Esophagus muscularis mucosa (tissue), 4 donors: ENCODE measurements around the gene MFSD12. TPM values are rescaled to one million over a fixed set of nuclear protein-coding genes. Genes with fewer than 3 reads are reported as not detected.

Experiments
- DNase-seq: peaks from one replicate; pipeline ENCODE4 v3.0.0-alpha.2; 2017; ENCODE audit errors: extremely low spot score
- H3K27ac ChIP-seq, 4 donors: fragments of 200-600 bp; sonication (generic); replicated peaks in 1 of 4; 1 replicate in 3 of 4; 2 replicates in 1 of 4; pipeline ENCODE4 v1.5.1; 2016 to 2019; ENCODE audit warnings: mild to moderate bottlenecking in 1 of 4
- H3K27me3 ChIP-seq, 4 donors: fragments of 200-600 bp; sonication (generic); one replicate each; pipeline versions ENCODE4 v1.5.1 to v1.6.0; 2016 to 2019
- H3K36me3 ChIP-seq, 4 donors: fragments of 200-600 bp; sonication (generic); one replicate each; pipeline ENCODE4 v1.5.1; 2016 to 2019
- H3K4me1 ChIP-seq, 4 donors: fragments of 200-600 bp; sonication (generic); one replicate each; pipeline ENCODE4 v1.5.1; 2016 to 2019
- H3K4me3 ChIP-seq, 4 donors: fragments of 200-600 bp; sonication (generic); 1 replicate in 2 of 4; 2 replicates in 2 of 4; pipeline ENCODE4 v1.5.1; 2016 to 2019; ENCODE audit warnings: mild to moderate bottlenecking in 4 of 4, moderate library complexity in 1 of 4
- H3K9me3 ChIP-seq, 4 donors: fragments of 200-600 bp; sonication (generic); 1 replicate in 3 of 4; 2 replicates in 1 of 4; pipeline ENCODE4 v1.5.1; 2016 to 2019
- EP300 ChIP-seq: sonication (generic); formaldehyde crosslinking; IDR thresholded peaks from one replicate; pipeline ENCODE4 v1.6.1; 2017; ENCODE audit warnings: antibody characterized with exemption
- POLR2A ChIP-seq: fragments of 450-650 bp; IDR thresholded peaks from one replicate; pipeline ENCODE4 v1.6.1; 2017; ENCODE audit warnings: antibody characterized with exemption, moderate library complexity, mild to moderate bottlenecking, low read depth
- POLR2AphosphoS5 ChIP-seq, 2 donors: sonication (generic); formaldehyde crosslinking; IDR thresholded peaks; one replicate each; pipeline ENCODE4 v1.6.1; 2017; ENCODE audit warnings: antibody characterized with exemption in 2 of 2
- WGBS: methylation state at CpG from one replicate; pipeline ENCODE4 v1.1.5; 2018; 5-methylcytosine and 5-hydroxymethylcytosine counted together
- intact Hi-C: fragments of 100-400 bp; cut with DNase I; formaldehyde crosslinking; loops from one replicate; pipeline ENCODE4 v1.15.1; 2023
- total RNA-seq, 4 donors: library from RNA; depleted of rRNA; stranded (reverse); fragments of >200 nt; gene quantifications; one replicate each; pipeline versions ENCODE4 v1.1.0 to v1.2.1, GENCODE V29; 2016
- TF ChIP-seq, protein P1 (sequence below), 3 experiments: fragments of 200-600 bp in 2 of 3; fragments of 450-650 bp in 1 of 3; sonication (generic) in 2 of 3; IDR thresholded peaks; one replicate each; pipeline ENCODE4 v1.5.1; 2017 to 2019; ENCODE audit warnings: antibody characterized with exemption in 3 of 3, mild to moderate bottlenecking in 2 of 3, moderate library complexity in 1 of 3

The MFSD12 gene
- total RNA-seq, 4 donors from 2014 or later = 28.2 to 87.0 (median 62.4) TPM

DNA sequence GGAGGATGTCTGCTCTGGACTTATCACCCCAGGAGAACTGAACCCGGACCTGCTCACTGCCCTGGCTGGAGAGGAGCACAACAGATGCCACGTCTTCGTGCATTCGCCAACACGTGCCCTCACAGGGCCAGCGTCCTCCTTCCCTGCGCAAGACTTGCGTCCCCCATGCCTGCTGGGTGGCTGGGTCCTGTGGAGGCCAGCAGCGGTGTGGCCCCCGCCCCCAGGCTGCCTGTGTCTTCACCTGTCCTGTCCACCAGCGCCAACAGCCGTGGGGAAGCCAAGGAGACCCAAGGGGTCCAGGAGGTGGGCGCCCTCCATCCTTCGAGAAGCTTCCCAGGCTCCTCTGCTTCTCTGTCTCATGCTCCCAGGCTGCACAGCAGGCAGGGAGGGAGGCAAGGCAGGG, 21.8 kb downstream of the MFSD12 start:
- Histone ChIP-seq H3K4me1 (peaks cover 0 to 29% (median 23%) of the 10 kb centered on the region in 4 donors), H3K27ac (peak overlapping the region in 1 of 4 donors; percentile 58), H3K27me3 (no peaks in the 10 kb centered on the region), H3K4me3 (no peak overlapping the region), H3K36me3 (peaks cover 41 to 77% (median 65%) of the 10 kb centered on the region in 4 donors), H3K9me3 (no peaks in the 10 kb centered on the region)
- 91% methylated on average over 11 of the region's 14 CpGs for WGBS
- DNase-seq = no peak
- intact Hi-C loops = no loop called here
- TF ChIP-seq, protein P1, sequence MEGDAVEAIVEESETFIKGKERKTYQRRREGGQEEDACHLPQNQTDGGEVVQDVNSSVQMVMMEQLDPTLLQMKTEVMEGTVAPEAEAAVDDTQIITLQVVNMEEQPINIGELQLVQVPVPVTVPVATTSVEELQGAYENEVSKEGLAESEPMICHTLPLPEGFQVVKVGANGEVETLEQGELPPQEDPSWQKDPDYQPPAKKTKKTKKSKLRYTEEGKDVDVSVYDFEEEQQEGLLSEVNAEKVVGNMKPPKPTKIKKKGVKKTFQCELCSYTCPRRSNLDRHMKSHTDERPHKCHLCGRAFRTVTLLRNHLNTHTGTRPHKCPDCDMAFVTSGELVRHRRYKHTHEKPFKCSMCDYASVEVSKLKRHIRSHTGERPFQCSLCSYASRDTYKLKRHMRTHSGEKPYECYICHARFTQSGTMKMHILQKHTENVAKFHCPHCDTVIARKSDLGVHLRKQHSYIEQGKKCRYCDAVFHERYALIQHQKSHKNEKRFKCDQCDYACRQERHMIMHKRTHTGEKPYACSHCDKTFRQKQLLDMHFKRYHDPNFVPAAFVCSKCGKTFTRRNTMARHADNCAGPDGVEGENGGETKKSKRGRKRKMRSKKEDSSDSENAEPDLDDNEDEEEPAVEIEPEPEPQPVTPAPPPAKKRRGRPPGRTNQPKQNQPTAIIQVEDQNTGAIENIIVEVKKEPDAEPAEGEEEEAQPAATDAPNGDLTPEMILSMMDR (IDR thresholded peaks at IDR 0.05) = no peak
- no peak for TF ChIP-seq POLR2A
- TF ChIP-seq POLR2AphosphoS5 (IDR thresholded peaks at IDR 0.05) = no peak
- TF ChIP-seq EP300 = no peak

DNA sequence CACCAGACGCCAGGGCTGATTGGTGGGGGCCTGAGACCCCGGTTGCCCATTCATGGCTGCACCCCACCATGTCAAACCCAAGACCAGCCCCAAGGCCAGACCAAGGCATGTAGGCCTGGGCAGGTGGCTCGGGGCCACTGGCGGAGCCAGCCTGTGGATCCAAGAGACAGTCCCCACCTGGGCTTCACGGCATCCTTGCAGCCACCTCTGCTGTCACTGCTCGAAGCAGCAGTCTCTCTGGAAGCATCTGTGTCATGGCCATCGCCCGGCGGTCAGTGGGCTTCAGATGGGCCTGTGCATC, 22.2 kb downstream of the MFSD12 start:
- no peaks in the 10 kb centered on the region for H3K9me3 ChIP-seq
- TF ChIP-seq, protein P1 (IDR thresholded peaks at IDR 0.05) = no peak
- TF ChIP-seq EP300 (no peak), POLR2AphosphoS5 (IDR thresholded peaks at IDR 0.05) (no peak), POLR2A (no peak)
- H3K27ac ChIP-seq = no peak overlapping the region
- no peak overlapping the region for H3K4me3 ChIP-seq
- intact Hi-C loops = no loop called here
- H3K36me3 ChIP-seq = peaks cover 41 to 81% (median 68%) of the 10 kb centered on the region in 4 donors
- no peaks in the 10 kb centered on the region for H3K27me3 ChIP-seq
- WGBS = no CpG with 5 or more reads among the region's 9 CpGs
- H3K4me1 ChIP-seq = peaks cover 0 to 29% (median 23%) of the 10 kb centered on the region in 4 donors
- no peak for DNase-seq

DNA sequence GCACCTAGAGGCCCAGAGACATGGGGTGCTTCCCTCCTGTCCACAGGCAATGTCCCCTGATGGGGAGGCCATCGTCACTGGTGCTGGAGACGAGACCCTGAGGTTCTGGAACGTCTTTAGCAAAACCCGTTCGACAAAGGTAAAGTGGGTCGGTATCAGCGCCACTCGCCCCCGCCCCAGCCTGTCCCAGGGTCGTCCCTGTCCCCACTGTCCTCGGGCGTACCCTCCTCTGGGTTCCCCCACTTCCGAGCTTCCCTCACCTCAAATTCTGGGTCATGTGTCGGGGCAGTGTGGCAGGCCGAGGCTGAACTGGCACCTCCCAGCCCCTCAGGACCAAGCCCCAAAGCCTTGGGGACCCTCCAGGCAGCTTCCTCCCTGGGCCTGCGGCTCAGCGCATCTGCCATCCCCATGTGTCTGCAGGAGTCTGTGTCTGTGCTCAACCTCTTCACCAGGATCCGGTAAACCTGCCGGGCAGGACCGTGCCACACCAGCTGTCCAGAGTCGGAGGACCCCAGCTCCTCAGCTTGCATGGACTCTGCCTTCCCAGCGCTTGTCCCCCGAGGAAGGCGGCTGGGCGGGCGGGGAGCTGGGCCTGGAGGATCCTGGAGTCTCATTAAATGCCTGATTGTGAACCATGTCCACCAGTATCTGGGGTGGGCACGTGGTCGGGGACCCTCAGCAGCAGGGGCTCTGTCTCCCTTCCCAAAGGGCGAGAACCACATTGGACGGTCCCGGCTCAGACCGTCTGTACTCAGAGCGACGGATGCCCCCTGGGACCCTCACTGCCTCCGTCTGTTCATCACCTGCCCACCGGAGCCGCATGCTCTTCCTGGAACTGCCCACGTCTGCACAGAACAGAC, 22.8 kb downstream of the MFSD12 start:
- no peak for DNase-seq
- peaks cover 41 to 82% (median 68%) of the 10 kb centered on the region in 4 donors for H3K36me3 ChIP-seq

DNA sequence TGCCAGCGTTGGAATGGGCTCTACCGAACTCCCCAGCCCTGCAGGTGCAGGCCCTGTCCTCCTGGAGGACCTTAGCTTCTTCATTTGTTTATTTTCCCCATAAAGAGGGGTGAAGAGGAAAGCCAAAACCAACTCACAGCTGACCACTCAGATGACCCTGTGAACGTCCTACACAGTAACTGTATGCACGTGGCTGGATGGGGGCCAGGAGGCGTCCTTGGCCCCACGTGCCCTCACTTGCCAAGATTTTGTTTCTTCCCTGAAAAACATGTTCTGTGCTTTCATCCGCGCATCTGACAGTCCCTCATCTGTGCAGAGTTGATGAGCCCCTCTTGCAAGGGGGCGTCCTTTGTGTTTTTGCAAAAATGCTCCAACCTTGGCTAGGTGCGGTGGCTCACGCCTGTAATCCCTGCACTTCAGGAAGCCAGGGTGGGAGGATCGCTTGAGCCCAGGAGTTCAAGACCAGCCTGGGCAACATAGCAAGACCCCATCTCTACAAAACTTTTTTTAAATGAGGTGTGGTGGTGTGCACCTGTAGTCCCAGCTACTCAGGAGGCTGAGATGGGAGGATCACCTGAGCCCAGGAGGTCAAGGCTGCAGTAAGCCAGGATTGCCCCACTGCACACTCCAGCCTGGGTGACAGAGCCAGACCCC, 23.7 kb downstream of the MFSD12 start:
- peaks cover 41 to 77% (median 66%) of the 10 kb centered on the region in 4 donors for H3K36me3 ChIP-seq
- H3K9me3 ChIP-seq = no peaks in the 10 kb centered on the region
- WGBS = 84% methylated on average over 10 of the region's 12 CpGs
- intact Hi-C loops = no loop called here
- peaks cover 0 to 22% (median 19%) of the 10 kb centered on the region in 4 donors for H3K4me1 ChIP-seq
- no peak overlapping the region for H3K4me3 ChIP-seq
- no peaks in the 10 kb centered on the region for H3K27me3 ChIP-seq
- TF ChIP-seq, protein P1 (IDR thresholded peaks at IDR 0.05) = no peak
- TF ChIP-seq POLR2AphosphoS5 (IDR thresholded peaks at IDR 0.05) = no peak
- TF ChIP-seq EP300 = no peak
- no peak for TF ChIP-seq POLR2A
- DNase-seq = no peak
- no peak overlapping the region for H3K27ac ChIP-seq

More for the DNA sequence above, 22.8 kb downstream of the MFSD12 start:
- TF ChIP-seq, protein P1 (IDR thresholded peaks at IDR 0.05) = no peak
- TF ChIP-seq POLR2AphosphoS5 (IDR thresholded peaks at IDR 0.05) = no peak
- TF ChIP-seq EP300 = no peak
- no peak for TF ChIP-seq POLR2A
- H3K4me3 ChIP-seq = no peak overlapping the region
- H3K27me3 ChIP-seq = no peaks in the 10 kb centered on the region
- intact Hi-C loops = no loop called here
- H3K27ac ChIP-seq = no peak overlapping the region
- 83% methylated on average over 18 of the region's 38 CpGs for WGBS
- H3K9me3 ChIP-seq = no peaks in the 10 kb centered on the region
- peaks cover 0 to 29% (median 23%) of the 10 kb centered on the region in 4 donors for H3K4me1 ChIP-seq
